H1 (cell line): ENCODE results near the gene BCAS3.

Experiments
- ATF3 ChIP-seq: IDR thresholded peaks from 2 replicates; pipeline ENCODE4 v1.6.1; 2011; ENCODE audit warnings: low read depth, mild to moderate bottlenecking, low read length; ENCODE audit not compliant: insufficient read depth
- CBX5 ChIP-seq: fragments of 300-800, 300-1000 bp; sonication (generic); IDR thresholded peaks from 2 replicates; pipeline ENCODE4 v1.7.1; 2016; ENCODE audit warnings: antibody characterized with exemption, low read length, low read depth
- CREB1 ChIP-seq: IDR thresholded peaks from 2 replicates; pipeline ENCODE4 v1.6.1; 2012; ENCODE audit warnings: inconsistent platforms
- CTCF ChIP-seq, 3 experiments: IDR thresholded peaks; 1 replicate in 2 of 3; 2 replicates in 1 of 3; pipeline versions ENCODE4 v1.5.1 to v1.6.1; 2011; ENCODE audit warnings: low read length in 3 of 3, mild to moderate bottlenecking in 3 of 3, inconsistent platforms in 2 of 3, low read depth in 1 of 3, moderate library complexity in 1 of 3; ENCODE audit not compliant: insufficient read depth in 1 of 3; ENCODE audit errors: control extremely low read depth in 1 of 3
- EZH2 ChIP-seq: fragments of 200-600 bp; sonication (generic); IDR thresholded peaks from 2 replicates; pipeline ENCODE4 v1.7.1; 2012; ENCODE audit warnings: low read depth, mild to moderate bottlenecking, moderate library complexity, low read length, inconsistent platforms; ENCODE audit not compliant: severe bottlenecking
- JUN ChIP-seq: IDR thresholded peaks from 2 replicates; pipeline ENCODE4 v1.6.1; 2011; ENCODE audit warnings: low read depth, mild to moderate bottlenecking, improper control_type of control experiment, low read length
- JUND ChIP-seq: IDR thresholded peaks from 2 replicates; pipeline ENCODE4 v1.6.1; 2011; ENCODE audit warnings: mild to moderate bottlenecking, improper control_type of control experiment, low read length
- POLR2A ChIP-seq, 2 experiments: IDR thresholded peaks; 1 replicate in 1 of 2; 2 replicates in 1 of 2; pipeline ENCODE4 v1.6.1; 2011; ENCODE audit warnings: low read depth in 2 of 2, low read length in 2 of 2, mild to moderate bottlenecking in 2 of 2; ENCODE audit errors: control extremely low read depth in 1 of 2
- SIX5 ChIP-seq: IDR thresholded peaks from 2 replicates; pipeline ENCODE4 v1.6.1; 2011; ENCODE audit warnings: mild to moderate bottlenecking, low read depth, low read length
- SP1 ChIP-seq: IDR thresholded peaks from 2 replicates; pipeline ENCODE4 v1.6.1; 2011; ENCODE audit warnings: low read depth, low read length
- TAF1 ChIP-seq: IDR thresholded peaks from 2 replicates; pipeline ENCODE4 v1.6.1; 2011; ENCODE audit warnings: mild to moderate bottlenecking, low read depth, low read length
- TEAD4 ChIP-seq: IDR thresholded peaks from 2 replicates; pipeline ENCODE4 v1.6.1; 2012; ENCODE audit warnings: low read depth, low read length, inconsistent platforms, mixed read lengths
- ZNF274 ChIP-seq: IDR thresholded peaks from 2 replicates; pipeline ENCODE4 v1.7.0; 2012; ENCODE audit warnings: low read length, borderline replicate concordance; ENCODE audit errors: extremely low read depth

- TF ChIP-seq POLR2A (IDR thresholded peaks at IDR 0.05; ENCODE audit: control extremely low read depth in 1 of 2, low read depth in 2 of 2, low read length in 2 of 2) (no peak), SIX5 (no peak), JUND (no peak), TEAD4 (no peak), SP1 (no peak), ZNF274 (no peak), TAF1 (no peak), CTCF (IDR thresholded peaks at IDR 0.05; ENCODE audit: control extremely low read depth in 1 of 3, insufficient read depth in 1 of 3, low read depth in 1 of 3, low read length in 3 of 3) (no peak), CREB1 (no peak), ATF3 (no peak), EZH2 (peak; percentile 98), JUN (no peak), CBX5 (no peak)
Observed at GRCh38 chr17:61404913-61405685, 727.4 kb downstream of the BCAS3 start.
